Astrocyte (in vitro differentiated cells and primary cell): Measurements from ENCODE around the gene UTP3. TPM values are rescaled to one million over a fixed set of nuclear protein-coding genes. Genes with fewer than 3 reads are reported as not detected.
"Not testable (repeated sequence)": the region's sequence is repeated elsewhere in the genome, so short reads cannot be mapped to it uniquely, and the experiment has no call there.

Source experiments
- DNase-seq: peaks from one replicate; pipeline ENCODE4 v3.0.0-alpha.2; 2010; ENCODE audit warnings: low read depth
- FAIRE-seq: peaks from 2 replicates; lab custom pipeline; 2011; peaks lifted over from hg19 to GRCh38; lab: Jason Lieb, UNC
- H2AFZ ChIP-seq: 2 replicates; pipeline ENCODE4 v1.6.0; 2012; ENCODE audit warnings: low read depth, low read length, inconsistent platforms
- H3K27ac ChIP-seq: 2 replicates; pipeline ENCODE4 v1.5.1; 2011; ENCODE audit warnings: low read depth, low read length, inconsistent platforms
- H3K27me3 ChIP-seq: 2 replicates; pipeline ENCODE4 v1.6.0; 2011; ENCODE audit warnings: low read length, inconsistent platforms; ENCODE audit not compliant: insufficient read depth
- H3K36me3 ChIP-seq: 2 replicates; pipeline ENCODE4 v1.5.1; 2011; ENCODE audit warnings: low read length, inconsistent platforms; ENCODE audit not compliant: insufficient read depth
- H3K4me1 ChIP-seq: 2 replicates; pipeline ENCODE4 v1.5.1; 2011; ENCODE audit warnings: low read length, inconsistent platforms; ENCODE audit not compliant: insufficient read depth
- H3K4me2 ChIP-seq: 2 replicates; pipeline ENCODE4 v1.6.0; 2012; ENCODE audit warnings: low read length, inconsistent platforms
- H3K4me3 ChIP-seq: 2 replicates; pipeline ENCODE4 v1.5.1; 2011; ENCODE audit warnings: low read depth, mild to moderate bottlenecking, low read length, inconsistent platforms; ENCODE audit not compliant: insufficient read depth
- H3K79me2 ChIP-seq: 2 replicates; pipeline ENCODE4 v1.6.0; 2012; ENCODE audit warnings: mild to moderate bottlenecking, low read length, inconsistent platforms; ENCODE audit not compliant: insufficient read depth
- H3K9ac ChIP-seq: 2 replicates; pipeline ENCODE4 v1.6.0; 2012; ENCODE audit warnings: mild to moderate bottlenecking, low read length, inconsistent platforms
- H3K9me3 ChIP-seq: 2 replicates; pipeline ENCODE4 v1.5.1; 2012; ENCODE audit warnings: low read depth, mild to moderate bottlenecking, low read length, inconsistent platforms; ENCODE audit not compliant: insufficient read depth
- H4K20me1 ChIP-seq: 2 replicates; pipeline ENCODE4 v1.6.0; 2012; ENCODE audit warnings: low read length, inconsistent platforms; ENCODE audit not compliant: insufficient read depth
- H3K27ac Mint-ChIP-seq: one replicate; pipeline ENCODE4 v1.8.0; 2021; ENCODE audit warnings: mild to moderate bottlenecking, mixed read lengths; ENCODE audit not compliant: unreplicated experiment
- H3K27me3 Mint-ChIP-seq: one replicate; pipeline ENCODE4 v1.8.0; 2021; ENCODE audit warnings: low read depth, mixed read lengths; ENCODE audit not compliant: unreplicated experiment
- H3K36me3 Mint-ChIP-seq: one replicate; pipeline ENCODE4 v1.8.0; 2021; ENCODE audit warnings: low read depth, mixed read lengths; ENCODE audit not compliant: unreplicated experiment
- H3K4me1 Mint-ChIP-seq: one replicate; pipeline ENCODE4 v1.8.0; 2021; ENCODE audit warnings: low read depth, mixed read lengths; ENCODE audit not compliant: unreplicated experiment
- H3K4me3 Mint-ChIP-seq: one replicate; pipeline ENCODE4 v1.8.0; 2021; ENCODE audit warnings: mild to moderate bottlenecking, moderate library complexity, mixed read lengths; ENCODE audit not compliant: unreplicated experiment
- H3K9me3 Mint-ChIP-seq: one replicate; pipeline ENCODE4 v1.8.0; 2021; ENCODE audit warnings: mild to moderate bottlenecking, mixed read lengths; ENCODE audit not compliant: unreplicated experiment
- EZH2 ChIP-seq: IDR thresholded peaks from 2 replicates; pipeline ENCODE4 v1.6.1; 2012; ENCODE audit warnings: mild to moderate bottlenecking, low read length, inconsistent platforms; ENCODE audit not compliant: insufficient read depth
- total RNA-seq: library from RNA; stranded (reverse); gene quantifications from 2 replicates; pipeline ENCODE4 v1.2.1, GENCODE V29; 2021
- TF ChIP-seq, protein P1 (sequence below): IDR thresholded peaks from 2 replicates; pipeline ENCODE4 v1.5.1; 2011; ENCODE audit warnings: low read depth, mild to moderate bottlenecking, inconsistent platforms, low read length, moderate library complexity; ENCODE audit not compliant: insufficient read depth

Gene UTP3
- total RNA-seq, 1 donor from 2014 or later: 37.0 TPM

DNA sequence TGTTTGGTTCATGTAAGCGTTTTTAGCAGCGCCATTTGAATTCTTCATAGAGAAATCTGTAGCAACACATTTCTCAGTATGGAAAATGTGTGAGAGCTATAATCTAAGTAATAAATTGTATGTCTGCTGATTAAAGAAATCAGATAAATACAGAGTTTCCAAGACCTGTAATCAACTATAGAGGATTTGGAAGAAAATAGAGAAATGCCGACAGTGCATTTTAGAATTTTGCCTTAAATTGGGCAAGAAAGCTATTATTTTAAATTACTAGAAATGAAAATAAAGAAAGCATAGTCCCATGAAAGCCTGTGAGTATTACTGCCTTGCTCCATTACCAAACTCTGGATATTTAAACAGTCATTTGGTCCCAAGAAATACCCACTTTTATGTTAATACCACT lies 36.1 kb downstream of the UTP3 start:
- Histone ChIP-seq H3K27ac (no peak overlapping the region), H3K4me1 (peaks cover 11% of the 10 kb centered on the region), H3K4me2 (no peak overlapping the region), H3K9ac (no peak overlapping the region), H3K9me3 (no peaks in the 10 kb centered on the region), H3K27me3 (no peaks in the 10 kb centered on the region), H3K4me3 (no peak overlapping the region), H2AFZ (no peak overlapping the region), H3K79me2 (peaks cover 77% of the 10 kb centered on the region), H4K20me1 (peaks cover 20% of the 10 kb centered on the region), H3K36me3 (no peaks in the 10 kb centered on the region)
- no peak overlapping the region for H3K27ac Mint-ChIP-seq
- TF ChIP-seq, protein P1, sequence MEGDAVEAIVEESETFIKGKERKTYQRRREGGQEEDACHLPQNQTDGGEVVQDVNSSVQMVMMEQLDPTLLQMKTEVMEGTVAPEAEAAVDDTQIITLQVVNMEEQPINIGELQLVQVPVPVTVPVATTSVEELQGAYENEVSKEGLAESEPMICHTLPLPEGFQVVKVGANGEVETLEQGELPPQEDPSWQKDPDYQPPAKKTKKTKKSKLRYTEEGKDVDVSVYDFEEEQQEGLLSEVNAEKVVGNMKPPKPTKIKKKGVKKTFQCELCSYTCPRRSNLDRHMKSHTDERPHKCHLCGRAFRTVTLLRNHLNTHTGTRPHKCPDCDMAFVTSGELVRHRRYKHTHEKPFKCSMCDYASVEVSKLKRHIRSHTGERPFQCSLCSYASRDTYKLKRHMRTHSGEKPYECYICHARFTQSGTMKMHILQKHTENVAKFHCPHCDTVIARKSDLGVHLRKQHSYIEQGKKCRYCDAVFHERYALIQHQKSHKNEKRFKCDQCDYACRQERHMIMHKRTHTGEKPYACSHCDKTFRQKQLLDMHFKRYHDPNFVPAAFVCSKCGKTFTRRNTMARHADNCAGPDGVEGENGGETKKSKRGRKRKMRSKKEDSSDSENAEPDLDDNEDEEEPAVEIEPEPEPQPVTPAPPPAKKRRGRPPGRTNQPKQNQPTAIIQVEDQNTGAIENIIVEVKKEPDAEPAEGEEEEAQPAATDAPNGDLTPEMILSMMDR: no peak
- no peak for TF ChIP-seq EZH2
- no peaks in the 10 kb centered on the region for H3K27me3 Mint-ChIP-seq
- FAIRE-seq: no peak
- DNase-seq: no peak
- H3K4me3 Mint-ChIP-seq: no peak overlapping the region
- H3K9me3 Mint-ChIP-seq: no peaks in the 10 kb centered on the region
- H3K36me3 Mint-ChIP-seq: no peaks in the 10 kb centered on the region
- peaks cover 17% of the 10 kb centered on the region for H3K4me1 Mint-ChIP-seq

DNA sequence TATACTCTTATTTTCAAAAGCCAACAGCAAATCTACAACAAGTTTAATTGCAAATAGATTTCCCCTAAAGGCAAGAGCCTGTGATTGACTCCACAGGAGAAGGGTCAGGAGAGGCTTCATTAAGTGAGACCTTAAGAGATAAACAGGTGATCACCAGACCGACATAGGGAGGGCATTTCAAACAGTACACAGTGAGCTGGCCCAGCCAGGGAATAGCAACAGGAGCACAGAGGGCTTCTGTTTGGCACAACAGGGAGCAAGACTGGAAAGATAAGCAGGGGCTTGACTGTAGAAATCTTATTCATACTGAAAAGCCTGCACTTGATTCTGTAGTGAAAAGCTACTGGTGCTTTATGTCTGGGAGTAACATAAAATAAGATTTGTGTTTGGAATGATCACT lies 37.3 kb downstream of the UTP3 start:
- TF ChIP-seq, protein P1: no peak
- no peak for TF ChIP-seq EZH2
- Mint-ChIP-seq H3K9me3 (no peaks in the 10 kb centered on the region), H3K36me3 (no peaks in the 10 kb centered on the region), H3K4me3 (no peak overlapping the region), H3K4me1 (peaks cover 17% of the 10 kb centered on the region), H3K27ac (no peak overlapping the region), H3K27me3 (no peaks in the 10 kb centered on the region)
- H3K27me3 ChIP-seq: no peaks in the 10 kb centered on the region
- peaks cover 11% of the 10 kb centered on the region for H3K4me1 ChIP-seq
- peaks cover 78% of the 10 kb centered on the region for H3K79me2 ChIP-seq
- H3K4me2 ChIP-seq: no peak overlapping the region
- DNase-seq (no peak), FAIRE-seq (no peak)
- H4K20me1 ChIP-seq: peaks cover 24% of the 10 kb centered on the region
- H3K9me3 ChIP-seq: no peaks in the 10 kb centered on the region
- no peak overlapping the region for H3K9ac ChIP-seq
- no peak overlapping the region for H3K27ac ChIP-seq
- no peaks in the 10 kb centered on the region for H3K36me3 ChIP-seq
- no peak overlapping the region for H2AFZ ChIP-seq
- no peak overlapping the region for H3K4me3 ChIP-seq

DNA sequence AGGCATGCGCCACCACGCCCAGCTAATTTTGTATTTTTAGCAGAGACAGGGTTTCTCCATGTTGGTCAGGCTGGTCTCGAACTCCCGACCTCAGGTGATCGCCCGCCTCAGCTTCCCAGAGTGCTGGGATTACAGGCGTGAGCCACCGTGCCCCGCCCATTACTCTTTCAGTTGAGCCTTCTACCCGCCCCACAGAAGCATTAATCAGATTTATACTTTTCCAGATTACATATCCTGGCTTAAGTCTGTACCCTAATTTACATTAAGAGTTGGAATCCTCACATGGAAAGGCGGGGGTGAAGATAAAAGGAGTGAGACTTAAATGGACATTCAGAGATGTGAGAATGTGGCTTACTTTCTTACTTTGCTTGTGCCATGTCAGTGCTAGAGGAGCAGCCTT lies 38.2 kb downstream of the UTP3 start:
- not testable (repeated sequence) for H3K27ac ChIP-seq, H3K36me3 Mint-ChIP-seq, H3K9me3 Mint-ChIP-seq, H3K27me3 Mint-ChIP-seq, DNase-seq, H3K36me3 ChIP-seq, H3K4me2 ChIP-seq, H3K9me3 ChIP-seq, H2AFZ ChIP-seq, H3K9ac ChIP-seq, H3K4me3 ChIP-seq, FAIRE-seq, H3K4me3 Mint-ChIP-seq, H3K27me3 ChIP-seq, H3K27ac Mint-ChIP-seq
- Histone ChIP-seq H3K79me2 (peaks cover 84% of the 10 kb centered on the region), H4K20me1 (peaks cover 32% of the 10 kb centered on the region), H3K4me1 (peaks cover 11% of the 10 kb centered on the region)
- H3K4me1 Mint-ChIP-seq: peaks cover 16% of the 10 kb centered on the region
